ENCODE measurements around the gene GPR89A.
"Not testable (repeated sequence)": the region's sequence is repeated elsewhere in the genome, so short reads cannot be mapped to it uniquely, and the experiment has no call there.

The GPR89A gene

DNA sequence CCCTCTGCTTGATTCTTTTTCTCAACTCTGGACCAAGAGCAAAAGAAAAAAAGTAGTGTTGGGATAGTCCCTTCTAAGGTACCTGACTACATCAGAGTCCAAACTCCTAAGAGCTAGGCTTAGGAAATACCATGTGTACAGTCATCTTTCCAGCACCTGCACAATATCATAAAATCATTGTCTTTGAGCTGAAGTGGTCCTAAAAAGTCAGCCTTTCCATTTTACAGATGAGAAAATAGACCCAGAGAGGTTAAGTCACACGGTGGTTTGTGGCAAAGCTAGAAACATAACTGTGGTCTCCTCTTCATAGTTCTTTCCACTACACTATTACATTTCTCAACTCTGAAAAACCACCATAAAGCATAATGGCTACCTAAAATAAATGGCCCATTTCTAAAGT lies 36.2 kb downstream of the GPR89A start:
- H3K36me3 ChIP-seq (ENCODE audit: control insufficient read depth in 4 of 4, insufficient read depth in 4 of 4, low read length in 3 of 4); DNase-seq; H3K27me3 ChIP-seq (replicated peaks in 2 of 5; ENCODE audit: control insufficient read depth in 4 of 5, insufficient read depth in 5 of 5, low read length in 4 of 5); H3K4me1 ChIP-seq (ENCODE audit: control extremely low read depth in 1 of 4, control insufficient read depth in 4 of 4, insufficient read depth in 4 of 4, low read length in 3 of 4); POLR2A ChIA-PET; H3K27ac ChIP-seq (ENCODE audit: insufficient read depth in 1 of 2, low read depth in 1 of 2, low read length in 2 of 2, poor library complexity in 1 of 2, severe bottlenecking in 2 of 2); H3K9me3 ChIP-seq (ENCODE audit: control extremely low read depth in 1 of 5, control insufficient read depth in 4 of 5, insufficient read depth in 2 of 5, low read depth in 1 of 5, low read length in 4 of 5); H3K4me3 ChIP-seq (ENCODE audit: control insufficient read depth in 1 of 7, extremely low read depth in 1 of 7, insufficient read depth in 4 of 7, low read depth in 2 of 7, low read length in 6 of 7); CTCF ChIA-PET: not testable (repeated sequence)
- no CpG with 5 or more reads among the region's 1 CpG for WGBS (ENCODE audit: insufficient coverage)

DNA sequence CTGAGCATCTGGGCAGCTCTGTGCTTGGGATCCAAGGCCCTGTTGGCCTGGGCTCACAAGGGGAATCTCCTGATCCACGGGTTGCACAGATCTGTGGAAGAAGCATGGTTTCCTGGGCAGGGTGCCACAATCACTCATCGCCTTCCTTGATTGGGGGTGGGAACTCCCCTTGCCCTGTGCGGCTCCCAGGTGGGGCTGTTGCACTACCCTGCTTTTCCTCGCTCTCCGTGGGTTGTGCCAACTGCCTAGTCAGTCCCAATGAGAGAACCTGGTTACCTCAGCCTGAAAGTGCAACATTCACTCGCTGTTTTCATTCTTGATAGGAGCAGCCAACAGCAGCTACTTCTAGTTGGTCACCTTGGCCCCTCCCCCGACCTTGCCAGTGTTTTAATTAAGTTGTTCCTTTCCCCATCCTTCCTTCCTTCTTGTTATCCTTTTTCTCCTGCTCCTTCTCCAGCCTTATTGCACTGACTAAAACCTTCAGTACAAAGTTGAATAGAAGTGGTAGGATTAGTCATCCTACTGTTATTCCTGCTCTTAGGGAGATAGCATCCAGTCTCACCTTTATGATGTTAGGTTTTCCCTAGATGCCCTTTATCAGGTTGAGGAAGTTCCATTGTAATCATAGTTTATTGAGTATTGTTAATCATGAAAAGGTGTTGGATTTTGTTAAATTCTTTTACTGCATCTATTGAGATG lies 48.6 kb downstream of the GPR89A start:
- DNase-seq: peak in 1 of 3 donors; percentile 0
- H3K4me3 ChIP-seq (ENCODE audit: control insufficient read depth in 1 of 7, extremely low read depth in 1 of 7, insufficient read depth in 4 of 7, low read depth in 2 of 7, low read length in 6 of 7); H3K36me3 ChIP-seq (ENCODE audit: control insufficient read depth in 4 of 4, insufficient read depth in 4 of 4, low read length in 3 of 4); H3K27ac ChIP-seq (ENCODE audit: insufficient read depth in 1 of 2, low read depth in 1 of 2, low read length in 2 of 2, poor library complexity in 1 of 2, severe bottlenecking in 2 of 2); H3K27me3 ChIP-seq (replicated peaks in 2 of 5; ENCODE audit: control insufficient read depth in 4 of 5, insufficient read depth in 5 of 5, low read length in 4 of 5); CTCF ChIA-PET; POLR2A ChIA-PET; H3K9me3 ChIP-seq (ENCODE audit: control extremely low read depth in 1 of 5, control insufficient read depth in 4 of 5, insufficient read depth in 2 of 5, low read depth in 1 of 5, low read length in 4 of 5); H3K4me1 ChIP-seq (ENCODE audit: control extremely low read depth in 1 of 4, control insufficient read depth in 4 of 4, insufficient read depth in 4 of 4, low read length in 3 of 4): not testable (repeated sequence)
- no CpG with 5 or more reads among the region's 7 CpGs for WGBS (ENCODE audit: insufficient coverage)

DNA sequence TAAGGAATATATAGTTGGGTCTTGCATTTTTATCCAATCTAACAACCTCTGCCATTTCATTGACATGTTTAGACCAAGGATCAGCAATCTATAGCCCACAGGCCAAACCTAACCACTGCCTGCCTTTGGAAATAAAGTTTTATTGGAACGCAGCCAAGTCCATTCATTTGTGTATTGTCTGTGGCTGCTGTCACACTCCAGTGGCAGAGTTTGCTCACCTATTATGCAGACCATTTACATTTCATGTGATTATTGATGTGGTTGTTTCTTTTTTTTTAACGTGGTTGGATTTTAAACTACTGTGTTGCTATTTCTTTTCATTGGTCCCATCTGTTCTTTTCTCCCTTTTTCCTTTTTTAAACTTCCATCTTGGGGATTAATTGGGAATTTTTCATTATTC lies 54.7 kb downstream of the GPR89A start:
- H3K4me3 ChIP-seq (ENCODE audit: control insufficient read depth in 1 of 7, extremely low read depth in 1 of 7, insufficient read depth in 4 of 7, low read depth in 2 of 7, low read length in 6 of 7); CTCF ChIA-PET; POLR2A ChIA-PET; H3K4me1 ChIP-seq (ENCODE audit: control extremely low read depth in 1 of 4, control insufficient read depth in 4 of 4, insufficient read depth in 4 of 4, low read length in 3 of 4); H3K9me3 ChIP-seq (ENCODE audit: control extremely low read depth in 1 of 5, control insufficient read depth in 4 of 5, insufficient read depth in 2 of 5, low read depth in 1 of 5, low read length in 4 of 5); H3K36me3 ChIP-seq (ENCODE audit: control insufficient read depth in 4 of 4, insufficient read depth in 4 of 4, low read length in 3 of 4); H3K27ac ChIP-seq (ENCODE audit: insufficient read depth in 1 of 2, low read depth in 1 of 2, low read length in 2 of 2, poor library complexity in 1 of 2, severe bottlenecking in 2 of 2); H3K27me3 ChIP-seq (replicated peaks in 2 of 5; ENCODE audit: control insufficient read depth in 4 of 5, insufficient read depth in 5 of 5, low read length in 4 of 5): not testable (repeated sequence)
- WGBS (ENCODE audit: insufficient coverage): no CpG with 5 or more reads among the region's 2 CpGs
- DNase-seq: peak in 2 of 3 donors; percentile 2 to 13

DNA sequence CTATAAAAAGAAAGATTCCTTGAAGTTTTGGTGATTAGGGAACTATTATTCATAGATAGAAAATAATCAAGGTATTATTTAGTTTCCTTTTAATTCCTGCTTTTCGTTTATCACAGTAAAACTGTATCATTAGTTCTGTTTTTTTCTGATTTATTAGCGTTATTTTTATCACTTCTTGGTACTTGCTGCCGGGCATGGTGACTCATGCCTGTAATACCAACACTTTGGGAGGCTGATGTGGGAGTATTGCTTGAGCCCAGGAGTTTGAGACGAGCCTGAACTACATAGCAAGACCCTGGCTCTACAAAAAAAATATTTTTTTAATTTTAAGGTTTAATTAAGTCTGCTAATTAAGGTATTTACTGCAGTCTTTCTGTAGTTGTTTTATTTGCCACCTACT lies 57.2 kb downstream of the GPR89A start:
- H3K9me3 ChIP-seq (ENCODE audit: control extremely low read depth in 1 of 5, control insufficient read depth in 4 of 5, insufficient read depth in 2 of 5, low read depth in 1 of 5, low read length in 4 of 5); H3K27me3 ChIP-seq (replicated peaks in 2 of 5; ENCODE audit: control insufficient read depth in 4 of 5, insufficient read depth in 5 of 5, low read length in 4 of 5); H3K27ac ChIP-seq (ENCODE audit: insufficient read depth in 1 of 2, low read depth in 1 of 2, low read length in 2 of 2, poor library complexity in 1 of 2, severe bottlenecking in 2 of 2); H3K36me3 ChIP-seq (ENCODE audit: control insufficient read depth in 4 of 4, insufficient read depth in 4 of 4, low read length in 3 of 4); H3K4me1 ChIP-seq (ENCODE audit: control extremely low read depth in 1 of 4, control insufficient read depth in 4 of 4, insufficient read depth in 4 of 4, low read length in 3 of 4); POLR2A ChIA-PET; CTCF ChIA-PET; DNase-seq; H3K4me3 ChIP-seq (ENCODE audit: control insufficient read depth in 1 of 7, extremely low read depth in 1 of 7, insufficient read depth in 4 of 7, low read depth in 2 of 7, low read length in 6 of 7): not testable (repeated sequence)
- 20% methylated on average over 1 of the region's 4 CpGs for WGBS (ENCODE audit: insufficient coverage)

DNA sequence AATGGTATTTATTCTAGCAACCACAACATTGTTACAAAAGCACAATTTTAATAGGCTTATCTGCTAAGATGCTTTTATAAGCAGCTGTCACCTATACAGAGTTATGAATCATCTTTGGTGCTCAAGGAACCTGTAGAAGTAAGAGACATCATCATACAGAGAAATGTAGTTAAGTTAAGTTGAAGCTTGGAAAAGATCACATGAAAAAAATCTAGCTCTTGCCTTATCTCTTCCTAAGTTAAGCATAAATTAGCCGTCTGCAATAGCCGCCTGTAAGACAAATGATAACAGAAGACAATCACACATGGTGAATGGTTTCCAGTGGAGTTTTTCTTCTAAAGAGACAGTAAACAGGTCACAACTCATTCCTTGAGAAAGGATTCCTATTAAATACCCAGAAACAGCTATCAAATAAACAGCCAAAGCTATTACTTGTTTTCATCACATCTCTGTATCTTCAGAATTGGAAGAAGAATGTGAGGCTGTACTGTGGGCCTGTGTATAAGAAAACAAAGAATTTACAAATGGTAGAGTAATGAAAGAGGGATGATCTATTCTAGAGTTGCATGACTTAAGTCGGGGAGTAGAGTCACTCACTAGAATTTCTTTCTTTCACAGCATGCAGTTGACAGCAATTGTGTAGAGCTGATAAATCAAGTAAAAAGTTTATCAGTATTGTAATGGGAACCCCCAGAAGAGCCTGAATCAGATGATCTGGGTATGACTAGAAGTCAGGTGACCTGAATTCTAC lies 63.4 kb downstream of the GPR89A start:
- no CpG with 5 or more reads among the region's 3 CpGs for WGBS (ENCODE audit: insufficient coverage)
- H3K27ac ChIP-seq (ENCODE audit: insufficient read depth in 1 of 2, low read depth in 1 of 2, low read length in 2 of 2, poor library complexity in 1 of 2, severe bottlenecking in 2 of 2); POLR2A ChIA-PET; DNase-seq; H3K9me3 ChIP-seq (ENCODE audit: control extremely low read depth in 1 of 5, control insufficient read depth in 4 of 5, insufficient read depth in 2 of 5, low read depth in 1 of 5, low read length in 4 of 5); H3K4me1 ChIP-seq (ENCODE audit: control extremely low read depth in 1 of 4, control insufficient read depth in 4 of 4, insufficient read depth in 4 of 4, low read length in 3 of 4); CTCF ChIA-PET; H3K4me3 ChIP-seq (ENCODE audit: control insufficient read depth in 1 of 7, extremely low read depth in 1 of 7, insufficient read depth in 4 of 7, low read depth in 2 of 7, low read length in 6 of 7); H3K36me3 ChIP-seq (ENCODE audit: control insufficient read depth in 4 of 4, insufficient read depth in 4 of 4, low read length in 3 of 4); H3K27me3 ChIP-seq (replicated peaks in 2 of 5; ENCODE audit: control insufficient read depth in 4 of 5, insufficient read depth in 5 of 5, low read length in 4 of 5): not testable (repeated sequence)

DNA sequence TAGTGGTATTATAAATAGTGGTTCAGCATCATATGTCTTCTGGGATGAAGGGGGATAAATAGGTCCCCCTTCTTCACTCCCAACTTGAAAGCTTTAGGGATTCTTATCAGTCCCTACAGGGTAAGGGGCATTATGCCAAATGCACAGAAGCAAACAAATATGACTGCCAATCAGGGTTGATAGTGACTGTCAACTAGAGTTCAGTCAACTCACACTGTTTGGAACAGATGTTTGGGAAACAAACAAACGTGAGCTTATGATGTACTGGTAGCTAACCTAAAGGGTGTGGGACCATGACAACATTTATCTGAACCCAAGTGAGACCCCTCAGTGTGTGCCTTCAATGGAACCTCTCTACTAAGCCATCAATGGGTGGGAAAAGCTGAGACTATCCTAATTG lies 65.4 kb downstream of the GPR89A start:
- H3K9me3 ChIP-seq (ENCODE audit: control extremely low read depth in 1 of 5, control insufficient read depth in 4 of 5, insufficient read depth in 2 of 5, low read depth in 1 of 5, low read length in 4 of 5); POLR2A ChIA-PET; H3K27ac ChIP-seq (ENCODE audit: insufficient read depth in 1 of 2, low read depth in 1 of 2, low read length in 2 of 2, poor library complexity in 1 of 2, severe bottlenecking in 2 of 2); H3K4me3 ChIP-seq (ENCODE audit: control insufficient read depth in 1 of 7, extremely low read depth in 1 of 7, insufficient read depth in 4 of 7, low read depth in 2 of 7, low read length in 6 of 7); H3K4me1 ChIP-seq (ENCODE audit: control extremely low read depth in 1 of 4, control insufficient read depth in 4 of 4, insufficient read depth in 4 of 4, low read length in 3 of 4); DNase-seq; H3K36me3 ChIP-seq (ENCODE audit: control insufficient read depth in 4 of 4, insufficient read depth in 4 of 4, low read length in 3 of 4); H3K27me3 ChIP-seq (replicated peaks in 2 of 5; ENCODE audit: control insufficient read depth in 4 of 5, insufficient read depth in 5 of 5, low read length in 4 of 5); CTCF ChIA-PET: not testable (repeated sequence)
- no CpG with 5 or more reads among the region's 1 CpG for WGBS (ENCODE audit: insufficient coverage)

DNA sequence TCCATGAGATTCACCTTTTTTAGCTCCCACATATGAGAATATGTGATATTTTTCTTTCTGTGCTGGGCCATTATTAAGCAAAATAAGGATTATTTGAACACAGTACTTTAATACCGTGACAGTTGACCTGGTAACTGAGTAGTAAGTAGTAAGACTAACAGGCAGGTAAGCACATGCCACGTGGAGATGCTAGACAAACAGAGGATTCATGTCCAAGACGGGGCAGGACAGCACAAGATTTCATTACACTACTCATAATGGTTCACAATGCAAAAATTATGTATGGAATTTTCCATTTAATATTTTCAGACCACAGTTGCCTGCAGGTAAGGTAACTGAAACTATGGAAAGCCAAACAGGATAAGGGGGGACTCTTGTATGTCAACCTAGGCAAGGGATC lies 77.1 kb downstream of the GPR89A start:
- H3K9me3 ChIP-seq (ENCODE audit: control extremely low read depth in 1 of 5, control insufficient read depth in 4 of 5, insufficient read depth in 2 of 5, low read depth in 1 of 5, low read length in 4 of 5); H3K4me1 ChIP-seq (ENCODE audit: control extremely low read depth in 1 of 4, control insufficient read depth in 4 of 4, insufficient read depth in 4 of 4, low read length in 3 of 4); H3K36me3 ChIP-seq (ENCODE audit: control insufficient read depth in 4 of 4, insufficient read depth in 4 of 4, low read length in 3 of 4); H3K4me3 ChIP-seq (ENCODE audit: control insufficient read depth in 1 of 7, extremely low read depth in 1 of 7, insufficient read depth in 4 of 7, low read depth in 2 of 7, low read length in 6 of 7); CTCF ChIA-PET; H3K27me3 ChIP-seq (replicated peaks in 2 of 5; ENCODE audit: control insufficient read depth in 4 of 5, insufficient read depth in 5 of 5, low read length in 4 of 5); H3K27ac ChIP-seq (ENCODE audit: insufficient read depth in 1 of 2, low read depth in 1 of 2, low read length in 2 of 2, poor library complexity in 1 of 2, severe bottlenecking in 2 of 2); DNase-seq; POLR2A ChIA-PET: not testable (repeated sequence)
- no CpG with 5 or more reads among the region's 3 CpGs for WGBS (ENCODE audit: insufficient coverage)
